GM18861 (cell line): ENCODE data around the gene KHDRBS2.

Experiments
- ATAC-seq: cut with Tn5 transposase; IDR thresholded peaks from one replicate; pipeline ENCODE4 v1.9.1; 2021; ENCODE audit not compliant: unreplicated experiment

The KHDRBS2 gene

DNA sequence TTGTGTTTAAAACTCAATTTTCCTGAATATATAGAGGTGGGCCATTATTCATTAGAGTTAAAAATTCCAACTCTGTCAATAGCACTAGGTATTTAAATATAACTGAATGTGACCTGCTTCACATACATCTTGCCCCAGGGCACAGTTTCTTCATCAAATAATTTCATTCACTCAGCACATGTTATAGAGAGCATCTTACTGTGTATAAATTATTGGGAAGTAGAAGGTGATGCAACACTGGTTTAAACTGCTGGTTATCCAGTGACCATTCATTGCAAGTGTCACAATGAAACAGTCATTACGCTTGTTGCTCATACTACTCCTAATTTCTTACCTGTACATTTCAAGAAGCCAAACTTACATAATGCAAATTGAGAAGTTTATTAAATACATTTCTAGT, 93.4 kb downstream of the KHDRBS2 start:
- no peak for ATAC-seq

GRCh38 chr6:62175195-62175594, 110.8 kb downstream of the KHDRBS2 start:
- ATAC-seq, result no peak

- no peak for ATAC-seq
Measured at GRCh38 chr6:62174548-62174947, 111.5 kb downstream of the KHDRBS2 start.

DNA sequence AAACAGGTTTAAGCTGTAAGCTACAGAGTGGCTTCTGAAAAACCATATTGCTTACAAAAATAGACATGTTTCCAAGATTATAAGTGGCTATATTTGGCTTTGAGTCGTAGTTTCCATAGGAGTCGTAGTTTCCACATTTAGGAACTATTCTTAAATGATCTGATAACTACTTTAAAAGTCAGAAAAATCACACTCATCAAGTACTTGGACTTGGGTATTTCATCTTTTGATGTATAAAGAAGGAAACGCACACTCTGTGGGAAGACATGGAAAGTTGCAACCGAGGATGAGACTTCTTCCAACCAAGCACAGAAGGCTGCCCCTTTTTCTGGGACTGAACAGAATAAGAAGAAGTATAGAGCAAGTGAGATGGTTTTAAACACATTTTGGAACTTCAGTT, 118.3 kb downstream of the KHDRBS2 start:
- no peak for ATAC-seq

GRCh38 chr6:62162858-62163257, 123.2 kb downstream of the KHDRBS2 start:
- ATAC-seq, result no peak

GRCh38 chr6:62152796-62153195, 133.2 kb downstream of the KHDRBS2 start:
- ATAC-seq, result no peak

DNA sequence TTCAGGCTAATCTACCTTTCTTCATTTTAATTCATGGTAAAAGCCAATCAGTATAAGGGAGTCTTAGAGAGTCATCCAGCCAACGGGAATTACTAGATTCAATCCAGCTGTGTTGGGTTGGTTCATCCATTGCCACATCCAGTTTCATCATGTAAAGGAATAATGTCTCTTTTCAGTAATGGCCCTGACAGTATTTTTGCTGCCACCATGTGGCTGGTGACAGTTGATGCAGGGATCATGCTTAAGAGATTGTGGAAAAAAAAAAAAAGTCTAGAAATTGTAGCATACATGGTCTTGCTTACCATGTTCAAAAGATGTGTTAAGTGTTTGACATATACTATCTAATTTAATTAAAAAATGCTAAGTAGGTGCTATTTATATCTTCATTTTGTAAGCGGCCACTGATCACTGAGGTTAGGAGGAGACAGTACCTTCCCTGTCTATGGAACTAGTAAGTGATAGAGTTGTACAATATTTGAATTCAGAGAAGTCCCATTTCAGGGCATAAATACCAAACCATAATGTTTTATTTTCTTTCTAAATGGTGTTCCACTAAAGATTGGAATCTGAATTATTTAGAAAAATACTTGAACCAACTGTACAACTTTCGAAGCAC, 135.9 kb downstream of the KHDRBS2 start:
- ATAC-seq, result peak; percentile 90

DNA sequence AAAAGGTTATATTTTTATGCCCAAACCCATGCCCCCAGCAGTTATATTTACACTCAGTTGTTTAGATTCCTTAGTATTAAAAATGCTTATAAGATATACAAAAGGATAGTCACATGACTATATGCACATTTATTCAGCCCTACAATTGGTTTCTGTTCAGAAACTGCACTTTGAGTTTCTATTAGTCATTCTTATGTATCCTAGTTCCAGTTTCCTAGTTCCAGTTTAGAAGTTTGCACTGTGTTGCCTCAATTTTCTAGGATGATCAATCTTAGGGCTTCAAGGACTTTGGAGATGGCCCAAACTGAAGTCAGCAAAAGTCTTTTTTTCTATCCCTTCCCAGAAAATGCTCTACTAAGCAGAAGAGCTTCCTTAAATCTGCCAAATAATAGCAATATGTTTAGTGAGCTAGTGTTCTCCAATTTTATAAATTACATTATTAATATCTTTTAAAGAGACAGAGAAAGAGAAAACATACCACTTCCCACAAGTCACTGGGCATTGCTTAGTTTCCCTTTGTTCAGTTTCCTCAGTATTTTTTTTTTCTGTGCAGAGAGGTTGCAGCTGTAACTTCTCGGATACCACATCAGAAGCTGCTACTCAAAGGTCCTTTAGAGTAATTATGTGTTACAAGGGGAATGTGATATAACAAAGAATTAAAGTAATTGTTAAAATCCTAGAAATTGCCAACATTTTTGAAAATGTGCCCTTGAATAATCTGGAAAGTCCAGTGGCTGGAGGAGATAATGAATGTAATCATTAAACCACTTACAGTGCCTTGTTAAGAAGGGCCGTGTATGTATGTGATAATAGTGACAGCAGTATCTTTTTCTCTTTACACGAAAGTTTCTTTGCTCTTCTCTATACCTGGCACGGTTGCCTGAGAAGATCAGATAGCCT, 138.8 kb downstream of the KHDRBS2 start:
- no peak for ATAC-seq

GRCh38 chr6:62129127-62129526, 156.9 kb downstream of the KHDRBS2 start:
- no peak for ATAC-seq

- no peak for ATAC-seq
Measured at GRCh38 chr6:62119401-62119800, 166.6 kb downstream of the KHDRBS2 start.

GRCh38 chr6:62103186-62103859, 182.7 kb downstream of the KHDRBS2 start:
- no peak for ATAC-seq

GRCh38 chr6:62102387-62102786, 183.6 kb downstream of the KHDRBS2 start:
- no peak for ATAC-seq

- ATAC-seq, result no peak
Measured at GRCh38 chr6:62090442-62091229, 195.4 kb downstream of the KHDRBS2 start.

DNA sequence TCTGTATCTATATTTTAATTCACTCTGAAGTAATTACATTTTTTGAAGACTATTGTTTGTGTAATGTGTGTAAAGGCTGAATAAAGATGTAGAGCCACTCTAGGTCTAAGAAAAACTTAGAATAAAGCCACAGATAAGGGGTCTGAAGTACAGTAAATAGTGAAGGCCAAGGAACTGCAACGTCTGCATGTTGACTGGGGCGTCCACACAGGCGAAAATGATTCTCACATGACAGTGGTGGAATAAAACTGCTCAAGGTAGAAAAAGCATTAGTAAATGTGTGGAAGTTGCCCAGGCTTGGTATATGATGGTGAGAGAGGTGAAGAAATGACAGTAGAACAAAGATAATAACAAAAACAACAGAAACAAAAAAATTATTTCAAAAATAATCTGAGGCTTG, 196.2 kb downstream of the KHDRBS2 start:
- no peak for ATAC-seq

DNA sequence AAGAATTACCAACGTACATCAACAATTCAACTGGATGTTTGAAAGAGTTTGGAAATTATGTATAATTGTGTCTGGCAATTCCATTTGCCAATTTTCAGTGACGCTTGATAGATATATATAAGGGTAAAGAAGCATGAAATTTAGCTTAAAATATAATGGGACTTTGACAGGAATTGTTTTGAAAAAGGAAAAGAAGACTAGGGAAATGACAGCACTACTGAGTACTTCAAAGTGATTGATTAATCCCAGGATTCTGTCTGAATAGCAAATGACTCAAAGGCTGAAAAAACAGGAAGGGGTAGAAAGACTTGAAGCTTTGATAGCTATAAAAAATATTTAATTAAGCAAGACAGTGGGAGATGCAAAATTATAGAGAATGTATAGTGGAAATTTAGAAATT, 200.0 kb downstream of the KHDRBS2 start:
- ATAC-seq, result no peak

- no peak for ATAC-seq
Measured at GRCh38 chr6:62075869-62076268, 210.2 kb downstream of the KHDRBS2 start.

GRCh38 chr6:62059901-62060300, 226.1 kb downstream of the KHDRBS2 start:
- no peak for ATAC-seq

DNA sequence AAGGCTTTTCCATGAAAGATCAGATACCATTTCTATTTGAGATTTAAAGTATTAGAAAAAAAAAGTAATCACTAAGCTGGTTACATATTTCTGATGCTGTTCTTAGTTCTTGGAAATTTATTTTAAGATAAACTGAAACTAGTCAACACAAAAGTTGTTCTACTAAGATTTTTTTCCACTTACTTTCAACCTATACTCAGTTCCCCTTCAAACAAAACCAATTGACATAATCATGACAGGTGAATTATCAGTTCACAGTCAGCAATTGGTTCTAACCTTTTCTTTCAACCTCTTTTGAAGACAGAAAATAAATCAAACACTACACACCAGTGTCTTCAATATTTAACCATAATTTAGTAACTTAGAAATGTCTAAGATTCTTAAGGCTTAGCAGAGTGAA, 228.7 kb downstream of the KHDRBS2 start:
- no peak for ATAC-seq

GRCh38 chr6:62045502-62045901, 240.5 kb downstream of the KHDRBS2 start:
- no peak for ATAC-seq

- ATAC-seq, result no peak
Measured at GRCh38 chr6:62043084-62043483, 242.9 kb downstream of the KHDRBS2 start.

- ATAC-seq, result no peak
Measured at GRCh38 chr6:62042429-62042828, 243.6 kb downstream of the KHDRBS2 start.
